GM19467 (cell line): ENCODE data around the gene BLTP1.
"Not testable (repeated sequence)": the region's sequence is repeated elsewhere in the genome, so short reads cannot be mapped to it uniquely, and the experiment has no call there.

ENCODE experiments used
- ATAC-seq: cut with Tn5 transposase; IDR thresholded peaks from one replicate; pipeline ENCODE4 v1.9.1; 2021; ENCODE audit warnings: mild to moderate bottlenecking, moderate library complexity; ENCODE audit not compliant: unreplicated experiment

BLTP1 gene

GRCh38 chr4:122151982-122152710 is at the start of gene BLTP1:
TSS of gene BLTP1 (plus strand) at chr4:122152331. CDS start at chr4:122170648, 18,317 bp downstream.
- peak; percentile 98 for ATAC-seq

- no peak for ATAC-seq
Measured at GRCh38 chr4:122104184-122104583, 47.9 kb upstream of the BLTP1 start.

- ATAC-seq: no peak
Measured at GRCh38 chr4:122107680-122108079, 44.5 kb upstream of the BLTP1 start.

GRCh38 chr4:122110304-122110703 is 41.8 kb upstream of the BLTP1 start:
- not testable (repeated sequence) for ATAC-seq

GRCh38 chr4:122117743-122118142 is 34.4 kb upstream of the BLTP1 start:
- ATAC-seq: no peak

GRCh38 chr4:122118243-122118642 is 33.9 kb upstream of the BLTP1 start:
- ATAC-seq: no peak

GRCh38 chr4:122119739-122120138 is 32.4 kb upstream of the BLTP1 start:
- no peak for ATAC-seq

- ATAC-seq: no peak
Measured at GRCh38 chr4:122121593-122121992, 30.5 kb upstream of the BLTP1 start.

GRCh38 chr4:122122083-122122482 is 30.0 kb upstream of the BLTP1 start:
- no peak for ATAC-seq

- no peak for ATAC-seq
Measured at GRCh38 chr4:122129061-122129460, 23.1 kb upstream of the BLTP1 start.

- ATAC-seq: no peak
Measured at GRCh38 chr4:122131562-122132157, 20.5 kb upstream of the BLTP1 start.

- no peak for ATAC-seq
Measured at GRCh38 chr4:122132891-122133290, 19.2 kb upstream of the BLTP1 start.

- ATAC-seq: no peak
Measured at GRCh38 chr4:122139139-122139538, 13.0 kb upstream of the BLTP1 start.

GRCh38 chr4:122140834-122141233 is 11.3 kb upstream of the BLTP1 start:
- no peak for ATAC-seq

- ATAC-seq: no peak
Measured at GRCh38 chr4:122142687-122143086, 9.4 kb upstream of the BLTP1 start.

GRCh38 chr4:122146652-122147051 is 5.5 kb upstream of the BLTP1 start:
- no peak for ATAC-seq

- ATAC-seq: no peak
Measured at GRCh38 chr4:122150931-122151330, 1.2 kb upstream of the BLTP1 start.

GRCh38 chr4:122152711-122153226 is 638 bp downstream of the BLTP1 start:
- peak; percentile 40 for ATAC-seq

- ATAC-seq: no peak
Measured at GRCh38 chr4:122156819-122157218, 4.7 kb downstream of the BLTP1 start.

- no peak for ATAC-seq
Measured at GRCh38 chr4:122163301-122163700, 11.2 kb downstream of the BLTP1 start.

GRCh38 chr4:122163767-122164166 is 11.6 kb downstream of the BLTP1 start:
- ATAC-seq: no peak

GRCh38 chr4:122167369-122167768 is 15.2 kb downstream of the BLTP1 start:
- ATAC-seq: no peak
